ENCODE data around the gene OMP.
"Not testable (repeated sequence)": the region's sequence is repeated elsewhere in the genome, so short reads cannot be mapped to it uniquely, and the experiment has no call there.

The OMP gene, protein sequence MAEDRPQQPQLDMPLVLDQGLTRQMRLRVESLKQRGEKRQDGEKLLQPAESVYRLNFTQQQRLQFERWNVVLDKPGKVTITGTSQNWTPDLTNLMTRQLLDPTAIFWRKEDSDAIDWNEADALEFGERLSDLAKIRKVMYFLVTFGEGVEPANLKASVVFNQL

DNA sequence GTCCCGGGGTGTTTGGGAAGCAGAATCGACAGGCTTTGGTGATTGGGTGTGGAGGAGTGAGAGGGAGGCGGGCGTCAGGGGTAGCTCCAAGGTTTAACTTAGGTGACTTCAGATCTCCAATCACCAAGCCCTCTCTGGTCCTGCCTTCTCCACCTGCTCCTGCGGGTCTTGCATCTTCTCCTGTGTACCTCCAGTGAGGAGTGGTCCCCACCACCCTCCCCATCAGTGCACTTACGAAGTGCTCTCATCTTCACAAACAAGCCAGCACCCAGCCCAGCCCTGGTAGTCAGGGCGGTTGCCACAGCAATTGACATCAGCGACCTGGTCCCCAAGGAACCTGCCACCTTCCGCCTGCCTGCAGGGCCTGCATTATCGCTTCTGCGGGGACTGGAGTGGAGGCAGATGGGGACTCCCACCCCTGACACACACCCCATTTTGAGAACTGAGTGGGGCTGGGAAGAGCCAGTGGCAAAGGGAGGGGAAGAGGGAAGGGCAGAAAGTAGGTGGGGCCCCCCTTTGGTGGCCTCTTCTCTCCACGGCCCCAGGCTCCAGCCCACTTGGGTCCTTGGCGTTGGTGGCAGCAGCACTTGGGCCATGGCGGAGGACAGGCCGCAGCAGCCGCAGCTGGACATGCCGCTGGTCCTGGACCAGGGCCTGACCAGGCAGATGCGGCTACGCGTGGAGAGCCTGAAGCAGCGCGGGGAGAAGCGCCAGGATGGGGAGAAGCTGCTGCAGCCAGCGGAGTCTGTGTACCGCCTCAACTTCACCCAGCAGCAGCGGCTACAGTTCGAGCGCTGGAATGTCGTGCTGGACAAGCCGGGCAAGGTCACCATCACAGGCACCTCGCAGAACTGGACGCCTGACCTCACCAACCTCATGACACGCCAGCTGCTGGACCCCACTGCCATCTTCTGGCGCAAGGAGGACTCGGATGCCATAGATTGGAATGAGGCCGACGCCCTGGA lies at the start of gene OMP:
Gene OMP (plus strand): TSS at position 595 of the 965 bp plus-strand sequence. CDS start 0 bp downstream, at position 595.
- DNase-seq (ENCODE audit: low read depth) = no peak

DNA sequence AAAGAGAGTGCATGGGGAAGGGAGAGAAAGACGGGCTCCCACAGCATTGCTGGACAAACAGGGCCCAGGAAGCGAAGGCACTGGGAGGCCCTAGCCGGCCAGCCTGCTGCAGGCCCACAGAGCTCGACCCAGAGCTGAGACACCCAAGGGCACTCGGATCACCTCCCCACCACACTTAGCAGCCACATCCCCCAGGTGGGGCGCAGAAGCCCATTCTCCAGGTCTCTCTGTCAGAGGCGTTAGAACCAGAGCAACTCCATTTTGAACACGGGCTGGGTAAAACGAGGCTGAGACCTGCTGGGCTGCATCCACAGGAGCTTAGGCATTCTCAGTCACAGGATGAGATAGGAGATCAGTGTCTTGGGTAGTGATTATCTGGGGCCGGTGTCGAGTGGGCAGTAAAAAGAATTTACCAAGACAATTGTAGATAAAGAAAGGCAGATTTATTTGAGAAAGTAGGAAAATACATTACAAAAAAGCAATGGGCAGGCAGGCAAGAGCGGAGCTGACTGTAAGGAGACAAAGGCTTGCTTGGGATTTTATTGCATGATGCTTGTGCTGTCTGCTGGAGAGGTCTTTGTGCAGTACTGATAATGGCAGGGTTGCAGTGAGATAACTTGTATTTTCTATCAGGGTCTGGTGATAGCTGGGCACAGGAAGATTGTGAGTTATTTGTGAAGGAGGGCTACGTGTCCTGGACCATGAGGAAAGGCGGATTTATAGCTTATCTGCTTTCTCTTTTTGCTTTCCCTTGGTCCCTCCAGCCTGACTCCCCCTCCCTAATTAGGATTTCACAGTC lies 49.2 kb upstream of the OMP start:
- DNase-seq (ENCODE audit: low read depth) = no peak

DNA sequence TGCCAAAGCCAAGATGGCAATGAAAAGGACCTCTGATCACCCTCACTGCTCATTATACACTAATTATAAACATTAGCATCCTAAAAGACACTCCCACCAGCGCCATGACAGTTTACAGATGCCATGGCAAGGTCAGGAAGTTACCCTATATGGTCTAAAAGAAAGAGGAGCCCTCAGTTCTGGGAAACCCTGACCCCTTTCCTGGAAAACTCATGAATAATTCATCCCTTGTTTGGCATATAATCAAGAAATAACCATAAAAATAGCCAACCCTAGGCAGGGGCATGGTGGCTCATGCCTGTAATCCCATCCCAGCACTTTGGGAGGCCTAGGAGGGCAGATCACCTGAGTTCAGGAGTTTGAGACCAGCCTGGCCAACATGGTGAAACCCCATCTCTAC lies 48.6 kb upstream of the OMP start:
- no peak for DNase-seq (ENCODE audit: low read depth)

DNA sequence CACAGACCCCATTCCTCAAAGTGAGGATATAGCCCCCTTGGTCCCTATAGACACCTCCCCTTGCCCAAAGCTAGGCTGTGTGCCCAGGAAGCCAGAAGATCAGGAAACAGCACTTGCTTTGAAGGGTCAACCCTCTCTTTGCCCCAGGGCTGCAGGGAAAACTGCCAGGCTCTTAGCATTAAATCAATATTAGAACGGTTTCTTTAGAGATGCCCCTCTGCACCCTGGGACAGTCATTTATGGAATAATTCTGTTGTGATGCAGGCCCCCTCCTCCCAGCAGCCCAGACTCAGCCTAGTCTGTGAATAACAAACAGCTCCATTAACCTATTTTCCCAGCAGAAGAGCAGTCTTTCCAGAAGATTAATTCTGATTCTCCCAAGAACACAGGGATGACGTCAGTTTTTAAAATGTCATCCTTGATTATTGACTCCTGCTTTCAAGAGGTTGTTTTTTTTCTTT lies 47.5 kb upstream of the OMP start:
- DNase-seq (ENCODE audit: low read depth) = no peak

DNA sequence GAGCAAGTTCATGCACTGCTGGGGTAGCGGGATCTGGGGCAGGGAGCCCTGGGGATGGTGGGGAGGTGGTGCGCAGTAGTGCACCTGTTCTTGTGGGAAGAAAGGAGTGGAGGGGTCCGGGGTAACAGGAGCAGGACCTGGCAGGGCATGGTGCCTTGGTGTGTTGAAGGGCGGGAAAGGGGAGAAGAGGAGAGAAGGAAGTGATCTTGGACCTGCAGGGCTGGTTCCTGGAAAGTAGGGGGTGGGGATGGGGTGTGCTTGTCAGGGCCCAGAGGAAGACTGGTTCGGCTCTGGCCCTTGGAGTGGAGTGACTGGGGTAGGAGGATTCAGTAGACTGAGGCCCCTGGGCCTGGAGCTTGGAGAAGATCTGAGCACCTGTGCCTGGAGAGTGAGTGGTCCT lies 46.7 kb upstream of the OMP start:
- DNase-seq (ENCODE audit: low read depth) = no peak

DNA sequence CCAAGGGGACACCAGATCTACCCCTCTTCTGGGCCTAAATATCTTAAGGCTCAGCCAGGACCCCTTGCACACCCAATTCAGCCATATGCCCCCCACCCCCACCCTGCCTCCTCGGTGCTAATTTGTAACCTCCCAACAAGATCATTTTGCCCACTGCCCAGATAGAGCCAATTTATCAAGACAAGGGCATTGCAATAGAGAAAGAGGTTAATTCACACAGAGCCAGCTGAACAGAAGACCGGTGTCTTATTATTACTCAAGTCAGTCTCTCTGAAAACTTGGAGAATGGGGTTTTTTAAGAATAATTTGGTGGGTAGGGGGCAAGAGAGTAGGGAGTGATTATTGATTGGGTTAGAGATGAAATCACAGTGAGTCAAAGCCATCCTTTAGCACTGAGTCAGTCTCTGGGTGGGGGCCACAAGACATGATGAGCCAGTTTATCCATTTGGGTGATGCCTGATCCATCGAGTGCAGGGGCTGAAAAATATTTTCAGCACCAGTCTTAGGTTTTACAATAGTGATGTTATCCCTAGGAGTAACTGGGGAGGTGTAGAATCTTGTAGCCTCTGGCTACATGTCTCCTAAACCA lies 45.7 kb upstream of the OMP start:
- no peak for DNase-seq (ENCODE audit: low read depth)

DNA sequence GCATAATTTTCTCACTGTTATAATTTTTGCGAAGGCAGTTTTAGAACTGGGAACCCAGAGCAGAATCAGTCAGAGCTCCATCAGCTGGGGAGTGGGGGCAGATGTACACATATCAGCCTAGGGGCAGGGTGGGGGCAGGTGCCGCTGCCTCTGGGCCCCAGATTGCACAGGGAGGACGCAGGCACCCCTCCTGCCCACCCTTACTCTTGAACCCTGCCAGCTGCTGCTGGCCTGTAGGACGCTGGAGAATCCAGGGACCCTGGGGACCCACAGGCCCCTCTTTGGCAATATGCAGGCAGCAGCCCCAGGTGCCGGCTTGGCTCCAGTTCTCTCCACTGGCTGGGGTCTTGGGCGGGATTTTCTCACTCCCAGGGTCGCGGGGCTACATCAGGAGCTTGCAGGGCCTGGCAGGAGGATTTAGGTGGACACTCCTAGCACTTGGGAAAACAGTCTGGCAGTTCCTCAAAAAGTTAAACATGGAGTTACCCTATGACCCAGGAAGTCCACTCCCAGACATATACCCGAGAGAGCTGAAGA lies 44.6 kb upstream of the OMP start:
- no peak for DNase-seq (ENCODE audit: low read depth)

DNA sequence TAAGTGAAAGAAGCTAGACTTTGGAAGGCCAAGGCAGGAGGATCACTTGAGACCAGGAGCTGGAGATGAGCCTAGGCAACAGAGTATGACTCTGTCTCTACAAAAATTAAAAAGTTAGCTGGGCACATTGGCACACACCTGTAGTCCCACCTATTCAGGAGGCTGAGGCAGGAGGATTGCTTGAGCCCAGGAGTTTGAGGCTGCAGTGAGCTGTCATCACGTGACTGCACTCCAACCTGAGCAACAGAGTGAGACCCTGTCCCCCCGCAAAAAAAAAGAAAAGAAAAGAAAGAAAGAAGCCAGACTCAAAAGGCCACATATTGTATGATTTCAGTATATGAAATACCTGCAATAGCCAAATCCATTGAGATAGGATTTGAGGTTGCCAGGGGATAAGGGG lies 43.7 kb upstream of the OMP start:
- no peak for DNase-seq (ENCODE audit: low read depth)

DNA sequence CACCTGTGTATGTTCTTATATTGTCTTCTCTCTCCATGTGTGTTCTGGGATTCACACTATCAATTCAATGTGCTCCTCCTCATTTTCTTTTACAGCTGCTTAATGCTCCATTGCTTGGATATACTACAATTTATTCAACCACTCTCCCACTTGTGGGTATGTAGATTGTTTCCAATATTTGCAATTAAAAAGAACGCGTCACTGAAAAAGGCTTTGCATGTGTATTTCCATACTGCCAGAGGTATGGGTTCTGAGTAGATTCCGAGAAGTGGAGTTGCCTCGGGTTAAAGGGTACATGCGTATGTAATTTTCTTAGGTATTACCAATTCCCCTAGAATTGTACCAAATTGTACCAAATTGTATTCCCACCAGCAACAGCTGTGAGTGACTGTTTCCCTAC lies 42.8 kb upstream of the OMP start:
- no peak for DNase-seq (ENCODE audit: low read depth)

DNA sequence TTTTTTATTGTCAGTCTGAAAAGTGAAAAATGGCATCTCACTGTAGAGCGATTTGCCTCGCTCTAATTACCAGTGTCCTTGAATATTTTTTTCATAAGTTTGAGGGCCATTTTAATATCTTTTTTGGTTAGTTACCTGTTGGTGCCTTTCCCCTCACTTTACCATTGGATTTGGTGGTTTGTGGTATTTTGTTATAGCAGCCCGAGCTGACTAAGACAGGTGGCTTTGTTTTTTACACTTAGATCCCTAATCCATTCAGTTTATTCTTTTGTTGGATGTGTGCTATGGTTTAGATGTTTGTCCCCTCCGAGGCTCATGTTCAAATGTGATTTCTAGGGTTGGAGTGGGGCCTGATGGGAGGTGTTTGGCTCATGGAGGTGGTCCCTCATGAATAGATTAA lies 42.4 kb upstream of the OMP start:
- no peak for DNase-seq (ENCODE audit: low read depth)

DNA sequence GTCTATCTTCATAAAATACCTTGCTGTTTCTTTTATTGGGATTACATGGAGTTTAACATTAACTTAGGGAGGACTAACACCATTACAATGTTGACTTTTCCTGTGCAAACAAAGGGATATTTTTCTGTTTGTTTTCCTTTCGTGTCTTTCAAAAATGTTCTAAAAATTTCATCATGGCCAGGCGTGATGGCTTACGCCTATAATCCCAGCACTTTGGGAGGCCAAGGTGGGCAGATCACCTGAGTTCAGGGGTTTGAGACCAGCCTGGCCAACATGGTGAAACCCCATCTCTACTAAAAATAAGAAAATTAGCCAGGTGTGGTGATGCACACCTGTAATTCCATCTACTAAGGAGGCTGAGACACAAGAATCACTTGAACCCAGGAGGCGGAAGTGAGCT lies 41.4 kb upstream of the OMP start:
- DNase-seq (ENCODE audit: low read depth) = not testable (repeated sequence)

DNA sequence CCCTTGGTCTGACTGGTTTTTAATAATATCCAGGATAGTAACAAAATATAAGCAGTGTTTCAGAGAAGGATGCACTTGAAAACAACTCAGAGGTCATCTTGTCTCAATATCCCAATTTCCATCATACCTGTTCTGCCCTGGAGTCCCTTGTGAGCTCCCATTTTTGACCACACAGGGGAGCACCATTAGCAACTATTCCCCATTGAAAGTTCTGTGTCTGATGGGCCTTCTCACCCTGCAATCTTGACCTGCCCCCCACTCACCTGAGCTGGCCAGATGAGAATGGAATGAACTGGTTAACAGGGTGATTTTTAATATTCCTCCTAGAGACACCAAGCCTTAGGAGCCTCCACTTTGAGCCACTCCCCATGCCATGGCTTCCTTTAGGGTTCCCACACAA lies 39.7 kb upstream of the OMP start:
- no peak for DNase-seq (ENCODE audit: low read depth)

DNA sequence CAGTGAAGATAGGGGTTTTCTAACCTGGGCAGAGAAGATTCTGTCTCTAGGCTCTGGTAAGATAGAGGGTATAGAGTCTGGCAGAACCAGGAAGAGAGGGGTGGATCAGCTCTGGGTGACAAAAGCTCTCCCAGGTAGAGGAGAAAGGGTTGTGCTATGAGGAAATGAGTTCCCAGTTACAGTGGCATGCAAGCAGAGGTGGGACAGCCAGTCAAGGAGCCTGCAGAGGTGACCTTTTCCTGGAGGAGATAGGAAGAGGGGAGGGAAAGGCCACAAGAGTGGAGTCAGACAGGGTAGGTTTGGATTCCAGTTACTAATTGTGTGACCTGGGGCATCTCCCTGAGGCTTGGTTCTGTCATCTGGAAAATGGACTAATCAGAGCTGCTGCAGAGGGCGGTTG lies 39.2 kb upstream of the OMP start:
- DNase-seq (ENCODE audit: low read depth) = no peak

DNA sequence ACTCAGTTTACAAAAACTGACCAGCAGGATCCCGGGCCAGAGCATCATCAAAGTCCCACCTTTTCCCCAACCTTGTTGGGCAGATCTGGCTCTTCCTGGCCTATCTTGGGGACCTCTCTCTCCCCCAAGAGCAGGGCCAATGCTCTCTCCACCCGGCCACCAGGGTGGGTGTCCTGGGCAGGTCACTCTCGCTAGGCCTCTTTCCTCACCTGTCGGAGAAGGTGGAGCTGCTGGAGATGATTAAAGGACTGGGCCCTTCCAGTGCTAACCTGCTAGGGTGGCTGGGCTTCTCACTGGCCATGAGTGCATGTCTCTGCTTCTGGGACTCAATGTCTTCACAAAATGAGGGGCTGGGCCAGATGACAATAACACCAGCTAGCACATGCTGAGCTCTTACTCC lies 38.8 kb upstream of the OMP start:
- DNase-seq (ENCODE audit: low read depth) = no peak

DNA sequence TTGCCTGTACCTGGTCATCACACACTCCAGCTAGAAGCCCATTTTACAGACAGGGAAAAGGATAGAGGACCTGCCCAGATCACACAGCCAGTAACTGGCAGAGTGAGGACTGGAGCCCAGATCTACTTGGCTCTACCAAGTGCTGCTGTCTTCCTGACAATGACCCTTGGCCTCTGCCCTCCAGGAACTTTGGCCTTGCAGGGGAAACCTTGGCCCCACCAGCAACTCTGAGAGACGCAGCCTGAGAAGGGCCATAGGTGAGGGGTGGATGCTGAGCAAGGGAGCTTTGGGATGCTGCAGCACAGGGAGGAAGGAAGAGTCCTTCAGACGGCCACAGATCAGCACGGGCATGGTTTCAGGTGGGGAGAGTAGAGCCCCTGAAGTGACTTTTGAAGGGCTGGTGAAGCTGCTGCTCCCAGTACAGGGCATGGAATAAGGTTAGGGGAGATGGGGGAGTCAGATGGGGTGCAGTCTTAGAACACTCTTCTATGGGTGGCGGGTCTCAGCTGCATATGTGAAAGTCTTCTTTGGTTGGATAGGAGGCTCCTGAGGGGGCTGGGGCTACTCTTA lies 37.9 kb upstream of the OMP start:
- no peak for DNase-seq (ENCODE audit: low read depth)

DNA sequence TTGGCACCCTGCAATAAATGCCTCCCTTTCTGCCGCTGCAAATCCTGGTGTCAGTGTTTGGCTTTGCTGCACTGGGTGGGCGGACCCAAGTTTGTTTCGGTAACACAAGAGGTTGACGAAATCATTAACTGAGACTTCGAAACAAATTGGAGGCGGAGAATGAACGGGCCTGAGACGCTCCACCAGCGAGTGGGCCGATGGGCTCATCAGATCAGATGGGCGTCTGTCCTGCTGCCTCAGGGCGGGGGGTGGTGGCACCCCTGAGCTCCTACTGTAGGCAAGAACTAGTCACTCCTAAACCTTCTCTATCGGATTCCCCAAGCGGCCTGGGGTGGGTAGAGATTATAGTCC lies 36.8 kb upstream of the OMP start:
- DNase-seq (ENCODE audit: low read depth) = no peak

DNA sequence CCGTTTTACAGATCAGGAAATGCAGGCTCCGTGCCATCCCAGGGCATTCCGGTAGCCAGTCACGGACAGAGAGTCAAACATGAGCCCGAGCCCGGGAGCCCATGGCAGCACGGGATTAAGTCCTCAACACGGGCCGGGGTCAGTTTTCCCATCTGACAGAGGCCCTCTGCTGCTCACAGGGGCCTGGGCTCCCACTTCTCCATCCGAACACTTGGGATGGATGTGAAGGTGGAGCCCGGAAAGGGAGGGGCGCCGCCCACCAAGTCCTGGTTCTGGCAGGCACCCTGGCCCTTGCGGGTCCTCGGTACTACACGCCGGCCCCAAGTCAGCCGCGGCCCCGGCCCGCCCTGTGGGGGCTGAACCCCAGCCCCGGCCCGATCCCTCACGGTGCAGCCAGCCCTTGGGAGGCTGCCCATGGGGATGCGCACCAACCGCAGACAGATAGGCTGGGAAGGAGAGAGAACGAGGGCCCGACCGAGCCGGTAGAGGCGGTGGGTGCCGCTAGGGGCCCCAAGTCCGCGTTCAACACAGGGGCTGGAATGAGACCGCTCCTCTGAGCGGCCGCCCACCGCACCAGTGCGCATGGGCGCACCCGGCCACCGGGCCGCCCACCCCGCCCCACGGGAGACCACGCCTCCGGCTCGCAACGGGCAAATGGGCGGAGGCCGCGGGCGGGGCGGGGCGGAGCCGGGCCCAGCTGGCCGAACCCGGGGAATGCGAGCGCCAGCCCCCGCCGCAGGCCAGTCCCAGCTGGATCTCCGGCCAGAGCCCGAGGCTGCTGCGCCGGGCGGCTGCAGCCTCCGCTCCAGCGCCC lies 36.2 kb upstream of the OMP start, which contains the start of gene CAPN5:
Gene CAPN5 (plus strand): TSS at position 743 of the 814 bp plus-strand sequence. CDS start 17,916 bp downstream, outside the sequence.
- peak; percentile 86 for DNase-seq (ENCODE audit: low read depth)

DNA sequence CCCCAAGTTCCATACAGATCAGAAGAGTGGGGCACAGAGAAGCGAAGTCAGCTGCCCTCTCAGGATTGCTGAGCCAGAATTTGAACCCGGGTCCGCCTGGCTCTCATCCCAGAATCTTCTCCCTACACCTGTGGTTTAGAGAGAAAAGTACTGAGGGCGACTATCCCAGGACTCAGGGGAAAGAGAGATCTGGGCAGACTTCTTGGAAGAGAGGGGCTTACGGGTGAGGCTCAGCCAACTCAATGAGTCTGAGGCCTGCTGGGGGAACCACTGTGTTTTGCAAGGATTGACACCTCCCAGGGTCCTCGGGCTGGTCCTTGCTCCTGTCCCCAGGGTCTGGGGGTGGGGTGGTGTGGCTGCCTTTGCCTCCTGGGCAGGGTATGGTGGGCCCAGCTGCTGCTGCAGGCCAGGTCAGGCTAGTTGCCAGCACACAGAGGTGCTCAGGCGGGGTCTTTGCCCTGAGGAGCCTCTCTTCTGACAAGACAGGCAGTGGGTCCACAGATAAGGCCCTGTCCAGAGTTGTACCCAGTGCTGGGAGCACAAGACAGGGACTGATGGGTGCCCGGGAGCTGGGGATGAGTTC lies 34.7 kb upstream of the OMP start:
- no peak for DNase-seq (ENCODE audit: low read depth)

DNA sequence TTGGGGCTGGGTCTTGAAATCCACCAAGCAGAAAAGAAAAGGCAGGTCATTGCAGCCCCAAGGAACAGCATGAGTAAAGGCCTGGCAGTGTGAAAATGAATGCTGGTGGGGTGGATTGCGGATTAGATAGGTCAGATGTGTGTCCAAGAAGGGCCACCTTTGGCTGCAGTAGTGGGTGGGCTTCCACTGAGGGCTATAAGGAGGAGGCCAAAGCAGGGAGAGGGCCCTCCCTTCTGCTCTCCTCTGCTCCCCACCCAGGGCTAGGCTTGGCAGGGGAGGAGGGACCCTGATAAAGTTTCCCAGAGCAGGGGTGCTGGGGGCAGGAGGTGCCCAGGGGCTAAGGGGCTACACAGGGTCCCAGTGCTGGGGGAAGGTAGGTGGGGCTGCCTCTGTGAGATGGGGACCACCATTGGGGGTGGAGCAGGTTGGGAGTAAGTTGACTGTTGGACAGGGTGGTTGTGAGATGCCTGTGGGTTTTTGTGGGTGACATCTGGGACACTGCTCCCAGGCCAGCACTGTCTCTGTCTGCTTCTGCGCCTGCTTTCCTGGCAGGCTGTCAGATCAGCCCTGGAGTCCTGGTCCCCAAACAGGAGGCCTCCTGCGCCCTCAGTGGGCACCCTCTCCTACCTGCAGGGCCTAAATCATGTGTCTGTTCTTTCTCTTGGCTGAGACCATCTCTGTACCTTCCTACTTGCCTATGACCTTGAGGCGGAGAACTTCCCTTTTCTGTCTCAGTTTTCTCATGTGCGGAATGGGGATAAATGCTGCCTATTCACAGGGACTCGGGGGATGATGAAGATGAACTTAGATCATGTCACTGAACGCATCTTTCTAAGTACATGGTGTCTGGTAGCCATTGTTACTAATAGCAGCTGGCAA lies 33.9 kb upstream of the OMP start:
- no peak for DNase-seq (ENCODE audit: low read depth)
